Measurements from ENCODE around the gene MXI1. TPM values are rescaled to one million over a fixed set of nuclear protein-coding genes. Genes with fewer than 3 reads are reported as not detected.
"Not testable (repeated sequence)": the region's sequence is repeated elsewhere in the genome, so short reads cannot be mapped to it uniquely, and the experiment has no call there.

The MXI1 gene
- total and polyA plus RNA-seq, 9 donors, result 17.1 to 25.2 (median 20.5) TPM

DNA sequence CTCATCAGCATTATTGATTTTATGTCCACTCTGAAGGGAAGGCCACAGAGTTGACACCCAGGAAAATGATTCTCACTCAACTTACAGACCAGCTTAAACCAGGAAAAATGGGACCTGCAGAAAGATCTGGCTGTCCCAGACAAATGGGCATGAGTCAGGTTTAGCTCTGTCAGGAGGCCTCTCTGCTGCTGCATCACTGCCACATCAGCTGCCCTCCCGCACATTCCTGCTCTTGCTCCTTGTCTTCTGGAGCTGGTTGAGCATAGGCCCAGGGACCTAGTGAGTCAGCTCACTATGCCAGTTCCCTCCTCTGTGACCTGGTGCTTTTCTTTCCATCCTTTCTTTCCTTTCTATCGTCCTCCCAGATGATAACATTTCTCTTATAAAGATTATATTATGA lies 116.1 kb downstream of the MXI1 start:
- no peak for DNase-seq
- 86% methylated on average over 1 of the region's 2 CpGs for WGBS (ENCODE audit: insufficient coverage)

DNA sequence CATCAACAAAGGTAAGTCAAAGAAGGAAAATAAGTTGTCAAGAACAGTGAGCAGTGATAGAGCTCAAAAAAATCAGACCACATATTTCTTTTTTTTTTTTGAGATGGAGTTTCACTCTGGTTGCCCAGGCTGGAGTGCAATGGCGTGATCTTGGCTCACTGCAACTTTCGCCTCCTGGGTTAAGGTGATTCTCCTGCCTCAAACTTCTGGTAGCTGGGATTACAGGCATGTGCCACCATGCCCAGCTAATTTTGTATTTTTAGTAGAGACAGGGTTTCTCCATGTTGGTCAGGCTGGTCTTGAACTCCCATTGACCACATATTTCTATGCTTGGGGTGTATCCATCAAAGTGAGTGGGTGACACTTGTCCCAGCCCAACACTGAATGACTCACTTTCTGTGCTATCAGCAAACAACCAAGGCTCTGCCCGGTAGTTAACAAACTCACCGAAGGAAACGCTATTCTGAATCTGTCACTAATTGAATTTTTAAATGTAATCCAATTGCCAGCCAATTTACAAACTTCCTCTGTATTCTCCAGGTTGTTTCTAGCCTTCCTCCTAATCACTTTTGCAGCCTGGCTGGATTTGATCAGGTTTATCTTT lies 116.9 kb downstream of the MXI1 start:
- Histone ChIP-seq H3K36me3 (ENCODE audit: control insufficient read depth, insufficient read depth, low read length) (no peaks in the 10 kb centered on the region), H3K27ac (ENCODE audit: low read length) (no peak overlapping the region), H3K9me3 (replicated peaks; ENCODE audit: control insufficient read depth, low read depth, low read length) (no peaks in the 10 kb centered on the region), H3K27me3 (ENCODE audit: control insufficient read depth, insufficient read depth, low read length) (peaks cover 4% of the 10 kb centered on the region), H3K4me1 (ENCODE audit: control insufficient read depth, insufficient read depth, low read length) (no peaks in the 10 kb centered on the region), H3K4me3 (ENCODE audit: low read length) (no peak overlapping the region)
- no CpG with 5 or more reads among the region's 5 CpGs for WGBS (ENCODE audit: insufficient coverage)
- DNase-seq, result no peak

More for the DNA sequence above, 116.1 kb downstream of the MXI1 start:
- Histone ChIP-seq H3K36me3 (ENCODE audit: control insufficient read depth, insufficient read depth, low read length) (no peaks in the 10 kb centered on the region), H3K27ac (ENCODE audit: low read length) (no peak overlapping the region), H3K4me3 (ENCODE audit: low read length) (no peak overlapping the region), H3K27me3 (ENCODE audit: control insufficient read depth, insufficient read depth, low read length) (peaks cover 4% of the 10 kb centered on the region), H3K9me3 (replicated peaks; ENCODE audit: control insufficient read depth, low read depth, low read length) (no peaks in the 10 kb centered on the region), H3K4me1 (ENCODE audit: control insufficient read depth, insufficient read depth, low read length) (no peaks in the 10 kb centered on the region)

DNA sequence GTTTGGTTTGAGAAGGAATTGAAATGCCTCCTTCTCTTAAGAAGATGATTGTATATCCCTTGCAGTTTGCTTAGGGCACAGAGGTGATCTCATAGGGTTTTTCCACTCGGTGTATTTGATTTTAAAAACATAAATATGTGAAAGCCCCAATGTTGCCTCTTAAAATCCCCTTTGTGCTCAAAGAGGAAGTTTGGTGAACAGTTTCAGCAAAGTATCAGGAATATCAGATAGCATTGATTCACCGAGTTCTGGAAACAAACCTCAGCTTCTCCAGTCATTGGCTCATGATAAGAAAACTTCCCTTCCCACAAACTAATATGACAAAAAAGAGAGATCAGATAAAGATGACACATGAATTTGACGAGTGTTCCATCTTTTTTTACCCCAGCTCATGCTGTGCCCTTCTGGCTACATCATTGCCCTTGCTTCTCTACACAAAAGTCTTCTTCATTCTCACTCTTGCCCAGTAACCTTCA lies 117.4 kb downstream of the MXI1 start:
- WGBS (ENCODE audit: insufficient coverage), result 38% methylated on average over 1 of the region's 3 CpGs
- H3K27ac ChIP-seq (ENCODE audit: low read length), result no peak overlapping the region
- peaks cover 4% of the 10 kb centered on the region for H3K27me3 ChIP-seq (ENCODE audit: control insufficient read depth, insufficient read depth, low read length)
- H3K9me3 ChIP-seq (replicated peaks; ENCODE audit: control insufficient read depth, low read depth, low read length), result no peaks in the 10 kb centered on the region
- H3K4me1 ChIP-seq (ENCODE audit: control insufficient read depth, insufficient read depth, low read length), result no peaks in the 10 kb centered on the region
- no peaks in the 10 kb centered on the region for H3K36me3 ChIP-seq (ENCODE audit: control insufficient read depth, insufficient read depth, low read length)
- no peak overlapping the region for H3K4me3 ChIP-seq (ENCODE audit: low read length)
- DNase-seq, result no peak

DNA sequence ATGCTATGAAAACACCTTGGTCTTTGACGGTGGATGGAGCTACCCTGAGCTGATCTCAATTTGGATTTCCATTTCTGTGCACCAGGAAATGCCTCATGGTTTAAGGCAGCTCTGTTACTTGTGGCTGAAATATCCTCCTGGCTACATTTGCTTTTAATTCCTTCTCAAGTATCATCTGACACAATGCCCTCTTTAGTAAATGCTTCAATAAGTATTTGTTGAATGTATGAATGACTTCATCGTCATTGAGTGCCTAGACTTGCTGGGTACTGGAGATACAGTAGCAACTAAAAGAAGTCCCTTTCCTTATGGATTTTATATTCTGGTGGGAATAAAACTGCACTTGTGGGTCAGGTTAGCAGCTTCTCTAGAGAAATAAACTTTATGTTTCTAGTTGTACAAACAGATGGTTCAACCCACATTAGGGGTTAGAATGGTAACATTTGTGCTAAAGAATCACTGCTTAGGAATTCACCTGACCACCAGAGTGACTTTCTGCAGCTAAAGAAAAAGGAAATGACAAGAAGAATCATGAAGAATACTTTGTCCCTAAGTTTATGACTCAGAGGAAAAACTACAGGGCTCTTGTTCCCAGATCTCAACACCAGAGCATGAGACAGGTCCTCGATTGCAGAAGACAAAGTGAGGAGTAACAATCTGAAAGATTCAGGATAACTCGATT lies 119.1 kb downstream of the MXI1 start:
- H3K4me1 ChIP-seq (ENCODE audit: control insufficient read depth, insufficient read depth, low read length), result no peaks in the 10 kb centered on the region
- DNase-seq, result no peak
- no peak overlapping the region for H3K4me3 ChIP-seq (ENCODE audit: low read length)
- H3K9me3 ChIP-seq (replicated peaks; ENCODE audit: control insufficient read depth, low read depth, low read length), result peaks cover 14% of the 10 kb centered on the region
- no peaks in the 10 kb centered on the region for H3K36me3 ChIP-seq (ENCODE audit: control insufficient read depth, insufficient read depth, low read length)
- H3K27me3 ChIP-seq (ENCODE audit: control insufficient read depth, insufficient read depth, low read length), result peaks cover 4% of the 10 kb centered on the region
- 43% methylated on average over 2 of the region's 4 CpGs for WGBS (ENCODE audit: insufficient coverage)
- no peak overlapping the region for H3K27ac ChIP-seq (ENCODE audit: low read length)

DNA sequence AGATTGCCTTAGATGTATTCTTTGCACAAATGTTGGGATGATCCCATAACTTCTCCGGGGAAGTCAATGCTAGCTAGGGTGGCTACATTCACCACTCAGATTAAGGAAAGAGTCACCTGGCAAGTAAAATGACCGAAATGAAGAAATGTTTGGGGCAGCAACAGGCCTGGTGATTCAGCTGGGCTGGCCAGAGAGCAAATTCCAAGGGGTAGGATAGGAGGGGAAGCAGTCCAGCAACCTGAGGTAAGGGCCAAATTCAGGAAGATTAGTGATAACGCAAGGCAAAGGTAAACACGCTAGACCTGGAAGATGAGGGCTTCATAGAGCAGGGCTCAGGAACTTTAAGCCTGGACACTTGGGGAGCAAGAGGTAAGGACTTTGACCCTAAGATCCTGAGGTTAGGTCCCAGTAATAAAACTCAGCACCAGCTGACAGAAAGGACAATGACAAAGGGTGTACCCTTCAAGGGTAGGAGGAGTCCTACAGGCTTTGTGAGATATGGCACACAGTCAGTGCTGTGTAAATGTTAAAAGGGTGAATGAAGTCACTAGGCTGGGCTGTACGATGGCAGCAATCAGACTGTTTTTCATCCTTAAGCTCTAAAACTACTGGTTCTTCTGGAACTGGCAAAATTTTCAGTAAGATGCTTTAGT lies 120.0 kb downstream of the MXI1 start:
- Histone ChIP-seq H3K4me3 (ENCODE audit: low read length) (no peak overlapping the region), H3K36me3 (ENCODE audit: control insufficient read depth, insufficient read depth, low read length) (no peaks in the 10 kb centered on the region), H3K4me1 (ENCODE audit: control insufficient read depth, insufficient read depth, low read length) (no peaks in the 10 kb centered on the region), H3K27ac (ENCODE audit: low read length) (no peak overlapping the region), H3K9me3 (replicated peaks; ENCODE audit: control insufficient read depth, low read depth, low read length) (peaks cover 15% of the 10 kb centered on the region), H3K27me3 (ENCODE audit: control insufficient read depth, insufficient read depth, low read length) (peaks cover 4% of the 10 kb centered on the region)
- WGBS (ENCODE audit: insufficient coverage), result 88% methylated on average over 4 of the region's 5 CpGs
- no peak for DNase-seq

DNA sequence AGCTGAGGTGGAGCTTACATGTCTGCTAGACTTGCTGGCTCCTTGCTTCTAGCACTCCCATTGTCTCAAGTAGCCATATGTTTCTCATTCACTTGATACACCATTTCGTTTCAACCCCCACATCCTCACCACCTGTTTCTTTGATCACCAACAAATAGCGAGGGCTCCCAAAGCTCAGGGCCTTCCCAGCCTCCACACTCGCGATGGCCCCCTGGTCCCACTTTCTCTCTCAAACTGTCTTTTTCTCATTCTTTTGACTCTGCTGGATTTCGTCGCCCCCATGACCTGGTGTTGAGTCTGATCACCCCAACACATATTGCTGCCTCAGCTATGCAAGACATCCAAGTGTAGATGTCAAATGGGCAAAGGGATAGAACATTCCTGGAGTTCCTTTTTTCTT lies 123.3 kb downstream of the MXI1 start:
- Histone ChIP-seq H3K36me3 (ENCODE audit: control insufficient read depth, insufficient read depth, low read length) (no peaks in the 10 kb centered on the region), H3K27me3 (ENCODE audit: control insufficient read depth, insufficient read depth, low read length) (peaks cover 4% of the 10 kb centered on the region), H3K4me3 (ENCODE audit: low read length) (no peak overlapping the region), H3K27ac (ENCODE audit: low read length) (no peak overlapping the region), H3K9me3 (replicated peaks; ENCODE audit: control insufficient read depth, low read depth, low read length) (peaks cover 15% of the 10 kb centered on the region), H3K4me1 (ENCODE audit: control insufficient read depth, insufficient read depth, low read length) (peaks cover 2% of the 10 kb centered on the region)
- WGBS (ENCODE audit: insufficient coverage), result 88% methylated on average over 5 of the region's 6 CpGs
- no peak for DNase-seq

DNA sequence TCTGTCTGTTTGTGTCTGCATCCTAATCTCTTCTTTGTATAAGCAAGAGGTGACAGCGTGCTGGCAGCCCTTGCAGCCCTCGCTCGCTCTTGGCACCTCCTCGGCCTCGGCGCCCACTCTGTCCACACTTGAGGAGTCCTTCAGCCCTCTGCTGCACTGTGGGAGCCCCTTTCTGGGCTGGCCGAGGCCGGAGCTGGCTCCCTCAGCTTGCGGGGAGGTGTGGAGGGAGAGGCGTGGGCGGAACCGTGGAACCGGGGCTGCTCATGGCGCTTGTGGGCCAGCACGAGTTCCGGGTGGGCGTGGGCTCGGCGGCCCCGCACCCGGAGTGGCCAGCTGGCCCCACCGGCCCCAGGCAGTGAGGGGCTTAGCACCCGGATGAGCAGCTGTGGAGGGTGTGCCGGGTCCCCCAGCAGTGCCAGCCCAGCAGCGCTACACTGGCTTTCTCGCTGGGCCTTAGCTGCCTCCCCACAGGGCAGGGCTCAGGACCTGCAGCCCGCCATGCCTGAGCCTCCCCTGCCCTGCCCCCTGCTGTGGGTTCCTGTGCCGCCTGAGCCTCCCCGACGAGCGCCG lies 123.9 kb downstream of the MXI1 start:
- WGBS (ENCODE audit: insufficient coverage), result 98% methylated on average over 31 of the region's 32 CpGs
- not testable (repeated sequence) for H3K36me3 ChIP-seq (ENCODE audit: control insufficient read depth, insufficient read depth, low read length)

DNA sequence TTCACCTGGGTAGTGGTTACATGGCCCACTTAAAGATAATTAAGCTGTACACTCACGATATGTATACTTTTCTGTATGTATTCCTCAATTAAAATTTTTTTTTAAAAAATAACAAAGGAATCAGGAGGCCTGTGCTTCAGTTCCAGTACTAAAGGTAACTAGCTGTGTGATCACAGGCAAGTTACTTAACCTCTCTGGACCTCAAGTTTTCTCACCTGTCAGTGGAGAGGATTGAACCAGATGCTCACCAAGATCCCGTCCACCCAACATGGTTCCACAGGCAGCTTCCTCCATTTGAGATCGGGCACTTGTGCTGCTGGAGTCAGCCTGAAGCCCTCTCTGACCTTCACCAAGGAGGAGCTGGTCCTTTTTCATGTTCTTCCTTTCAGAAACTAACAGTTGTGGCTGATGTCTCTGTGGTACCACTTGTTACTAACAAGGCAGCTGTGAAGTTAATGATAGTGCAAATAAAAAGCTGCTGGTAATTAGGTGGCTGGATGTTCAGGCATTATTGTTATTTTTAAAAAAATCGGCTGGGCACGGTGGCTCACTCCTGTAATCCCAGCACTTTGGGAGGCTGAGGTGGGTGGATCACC lies 126.8 kb downstream of the MXI1 start:
- peaks cover 15% of the 10 kb centered on the region for H3K9me3 ChIP-seq (replicated peaks; ENCODE audit: control insufficient read depth, low read depth, low read length)
- no peak overlapping the region for H3K4me3 ChIP-seq (ENCODE audit: low read length)
- H3K27me3 ChIP-seq (ENCODE audit: control insufficient read depth, insufficient read depth, low read length), result no peaks in the 10 kb centered on the region
- H3K27ac ChIP-seq (ENCODE audit: low read length), result no peak overlapping the region
- H3K4me1 ChIP-seq (ENCODE audit: control insufficient read depth, insufficient read depth, low read length), result peaks cover 13% of the 10 kb centered on the region
- 80% methylated on average over 1 of the region's 5 CpGs for WGBS (ENCODE audit: insufficient coverage)
- H3K36me3 ChIP-seq (ENCODE audit: control insufficient read depth, insufficient read depth, low read length), result no peaks in the 10 kb centered on the region
- no peak for DNase-seq

More for the DNA sequence above, 123.9 kb downstream of the MXI1 start:
- peaks cover 15% of the 10 kb centered on the region for H3K9me3 ChIP-seq (replicated peaks; ENCODE audit: control insufficient read depth, low read depth, low read length)
- DNase-seq; H3K4me3 ChIP-seq (ENCODE audit: low read length); H3K27me3 ChIP-seq (ENCODE audit: control insufficient read depth, insufficient read depth, low read length); H3K27ac ChIP-seq (ENCODE audit: low read length); H3K4me1 ChIP-seq (ENCODE audit: control insufficient read depth, insufficient read depth, low read length): not testable (repeated sequence)

DNA sequence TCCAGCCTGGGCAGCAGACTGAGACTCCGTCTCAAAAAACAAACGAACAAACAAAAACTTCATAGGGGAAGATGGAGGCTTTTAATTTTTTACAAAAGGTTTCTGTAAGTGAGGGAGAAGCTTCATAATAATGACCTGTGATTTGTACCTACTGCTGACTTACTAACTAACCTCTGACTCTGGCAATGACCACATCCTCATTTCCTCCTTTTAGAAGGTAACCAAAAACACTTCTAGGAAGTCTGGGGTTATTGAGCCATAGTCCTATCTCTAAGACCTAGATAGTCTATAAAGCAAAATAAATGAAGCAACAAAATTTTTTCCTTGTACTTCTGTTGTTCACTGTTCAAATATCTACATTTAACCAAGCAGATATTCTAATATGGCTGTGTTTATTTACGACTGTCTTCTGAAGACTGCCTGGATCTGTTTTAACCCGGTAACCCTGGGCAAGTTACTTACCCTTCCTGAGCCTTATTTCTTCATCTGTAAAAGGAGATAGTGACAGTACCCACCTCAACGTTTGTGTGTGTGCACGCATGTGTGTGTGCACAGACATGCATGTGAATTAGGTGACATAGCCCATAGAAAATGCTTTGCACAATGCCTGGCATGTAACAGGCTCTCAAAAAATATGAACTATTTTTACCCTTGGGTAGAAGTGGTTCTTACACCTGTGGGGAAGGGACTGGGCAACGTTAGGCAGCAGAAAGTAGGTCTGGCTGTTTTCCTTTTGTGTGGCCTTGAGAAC lies 128.1 kb downstream of the MXI1 start:
- H3K9me3 ChIP-seq (replicated peaks; ENCODE audit: control insufficient read depth, low read depth, low read length), result peaks cover 11% of the 10 kb centered on the region
- DNase-seq, result no peak
- H3K4me3 ChIP-seq (ENCODE audit: low read length), result no peak overlapping the region
- WGBS (ENCODE audit: insufficient coverage), result no CpG with 5 or more reads among the region's 7 CpGs
- H3K4me1 ChIP-seq (ENCODE audit: control insufficient read depth, insufficient read depth, low read length), result peaks cover 13% of the 10 kb centered on the region
- no peak overlapping the region for H3K27ac ChIP-seq (ENCODE audit: low read length)
- H3K36me3 ChIP-seq (ENCODE audit: control insufficient read depth, insufficient read depth, low read length), result no peaks in the 10 kb centered on the region
- H3K27me3 ChIP-seq (ENCODE audit: control insufficient read depth, insufficient read depth, low read length), result no peaks in the 10 kb centered on the region
